ENCODE measurements around the gene JPH4.

JPH4 gene

GRCh38 chr14:23567186-23568020, 11.2 kb downstream of the JPH4 start, which contains the start of gene AP1G2:
Gene AP1G2 (minus strand): TSS chr14:23567791. CDS start chr14:23567314, 477 bp downstream.
- DNase-seq (ENCODE audit: low read depth, low spot score) = peak; percentile 81
- H3K4me3 ChIP-seq (ENCODE audit: low read length) = peak within 1 kb of the TSS; percentile 83

- DNase-seq (ENCODE audit: low read depth, low spot score) = no peak
- peak overlapping the region; percentile 83 for H3K4me3 ChIP-seq (ENCODE audit: low read length)
Measured at GRCh38 chr14:23566778-23567185, 11.8 kb downstream of the JPH4 start.

- no peak for DNase-seq (ENCODE audit: low read depth, low spot score)
- H3K4me3 ChIP-seq (ENCODE audit: low read length) = peak overlapping the region; percentile 83
Measured at GRCh38 chr14:23566112-23566777, 12.3 kb downstream of the JPH4 start.

- no peak for DNase-seq (ENCODE audit: low read depth, low spot score)
Measured at GRCh38 chr14:23565626-23566025, 13.0 kb downstream of the JPH4 start.

GRCh38 chr14:23564876-23565275, 13.7 kb downstream of the JPH4 start:
- no peak for DNase-seq (ENCODE audit: low read depth, low spot score)
- H3K4me3 ChIP-seq (ENCODE audit: low read length) = no peak overlapping the region

More at GRCh38 chr14:23565626-23566025, 13.0 kb downstream of the JPH4 start:
- no peak overlapping the region for H3K4me3 ChIP-seq (ENCODE audit: low read length)

- DNase-seq (ENCODE audit: low read depth, low spot score) = no peak
- H3K4me3 ChIP-seq (ENCODE audit: low read length) = no peak overlapping the region
Measured at GRCh38 chr14:23564181-23564812, 14.3 kb downstream of the JPH4 start.

- no peak overlapping the region for H3K4me3 ChIP-seq (ENCODE audit: low read length)
- DNase-seq (ENCODE audit: low read depth, low spot score) = no peak
Measured at GRCh38 chr14:23563473-23564180, 15.0 kb downstream of the JPH4 start.

- no peak overlapping the region for H3K4me3 ChIP-seq (ENCODE audit: low read length)
- peak; percentile 49 for DNase-seq (ENCODE audit: low read depth, low spot score)
Measured at GRCh38 chr14:23562822-23563472, 15.6 kb downstream of the JPH4 start.

GRCh38 chr14:23561873-23562821, 16.4 kb downstream of the JPH4 start:
- H3K4me3 ChIP-seq (ENCODE audit: low read length) = no peak overlapping the region

GRCh38 chr14:23561259-23561658, 17.3 kb downstream of the JPH4 start:
- H3K4me3 ChIP-seq (ENCODE audit: low read length) = no peak overlapping the region
- DNase-seq (ENCODE audit: low read depth, low spot score) = no peak

More at GRCh38 chr14:23561873-23562821, 16.4 kb downstream of the JPH4 start:
- no peak for DNase-seq (ENCODE audit: low read depth, low spot score)

GRCh38 chr14:23559926-23560520, 18.6 kb downstream of the JPH4 start:
- H3K4me3 ChIP-seq (ENCODE audit: low read length) = no peak overlapping the region

GRCh38 chr14:23559010-23559925, 19.3 kb downstream of the JPH4 start:
- no peak for DNase-seq (ENCODE audit: low read depth, low spot score)
- no peak overlapping the region for H3K4me3 ChIP-seq (ENCODE audit: low read length)

More at GRCh38 chr14:23559926-23560520, 18.6 kb downstream of the JPH4 start:
- DNase-seq (ENCODE audit: low read depth, low spot score) = no peak

- no peak overlapping the region for H3K4me3 ChIP-seq (ENCODE audit: low read length)
- DNase-seq (ENCODE audit: low read depth, low spot score) = no peak
Measured at GRCh38 chr14:23558346-23559009, 20.1 kb downstream of the JPH4 start.

GRCh38 chr14:23557946-23558345, 20.6 kb downstream of the JPH4 start:
- H3K4me3 ChIP-seq (ENCODE audit: low read length) = no peak overlapping the region
- no peak for DNase-seq (ENCODE audit: low read depth, low spot score)

- H3K4me3 ChIP-seq (ENCODE audit: low read length) = no peak overlapping the region
- no peak for DNase-seq (ENCODE audit: low read depth, low spot score)
Measured at GRCh38 chr14:23557521-23557920, 21.1 kb downstream of the JPH4 start.

Data from Jurkat, Clone E6-1 (cell line).